Vagina (tissue), 2 donors: Measurements from ENCODE around the gene DCAF12L1. TPM values are rescaled to one million over a fixed set of nuclear protein-coding genes. Genes with fewer than 3 reads are reported as not detected.

Experiments
- DNase-seq, 2 donors: peaks; one replicate each; pipeline ENCODE4 v3.0.0-alpha.2; 2017; ENCODE audit errors: extremely low spot score in 2 of 2
- H3K27ac ChIP-seq: fragments of 200-600 bp; sonication (generic); one replicate; pipeline ENCODE4 v1.5.1; 2019
- H3K27me3 ChIP-seq: fragments of 200-600 bp; sonication (generic); one replicate; pipeline ENCODE4 v1.5.1; 2019
- H3K36me3 ChIP-seq, 2 donors: fragments of 200-600 bp; sonication (generic); one replicate each; pipeline ENCODE4 v1.5.1; 2017 to 2019
- H3K4me1 ChIP-seq: fragments of 200-600 bp; sonication (generic); one replicate; pipeline ENCODE4 v1.5.1; 2019
- H3K4me3 ChIP-seq, 2 donors: fragments of 200-600 bp; sonication (generic); 1 replicate in 1 of 2; 2 replicates in 1 of 2; pipeline ENCODE4 v1.5.1; 2016 to 2019
- H3K9me3 ChIP-seq: fragments of 200-600 bp; sonication (generic); one replicate; pipeline ENCODE4 v1.5.1; 2019
- CTCF ChIP-seq, 3 experiments: fragments of 450-650 bp in 2 of 3; fragments of 200-600 bp in 1 of 3; sonication (generic) in 1 of 3; IDR thresholded peaks; one replicate each; pipeline ENCODE4 v1.5.1; 2017 to 2019; ENCODE audit warnings: antibody characterized with exemption in 3 of 3, mild to moderate bottlenecking in 2 of 3, moderate library complexity in 2 of 3
- POLR2A ChIP-seq, 2 donors: fragments of 450-650 bp; IDR thresholded peaks; one replicate each; pipeline ENCODE4 v1.6.1; 2017; ENCODE audit warnings: antibody characterized with exemption in 2 of 2, mild to moderate bottlenecking in 2 of 2, moderate library complexity in 2 of 2
- POLR2AphosphoS5 ChIP-seq, 2 donors: sonication (generic); formaldehyde crosslinking; IDR thresholded peaks; one replicate each; pipeline ENCODE4 v1.9.0; 2017; ENCODE audit warnings: antibody characterized with exemption in 2 of 2, mild to moderate bottlenecking in 2 of 2, low read depth in 1 of 2; ENCODE audit not compliant: insufficient read depth in 1 of 2
- intact Hi-C: fragments of 100-400 bp; cut with DNase I; formaldehyde crosslinking; loops from one replicate; pipeline ENCODE4 v1.15.1; 2023
- small RNA-seq: library from RNA; depleted of rRNA; stranded (forward); fragments of <200 nt; gene quantifications from one replicate; pipeline ENCODE3, GENCODE V24; 2016
- total RNA-seq: library from RNA; depleted of rRNA; stranded (reverse); fragments of >200 nt; gene quantifications from one replicate; pipeline ENCODE4 v1.2.3, GENCODE V29; 2016

DCAF12L1 gene
- total RNA-seq, 1 donor from 2014 or later: not detected

- intact Hi-C loops: no loop called here
- H3K4me1 ChIP-seq: no peaks in the 10 kb centered on the region
- H3K27ac ChIP-seq: no peak overlapping the region
- H3K27me3 ChIP-seq: no peaks in the 10 kb centered on the region
- DNase-seq: no peak
- H3K36me3 ChIP-seq: no peaks in the 10 kb centered on the region
- H3K9me3 ChIP-seq: no peaks in the 10 kb centered on the region
- H3K4me3 ChIP-seq: no peak overlapping the region
- TF ChIP-seq POLR2AphosphoS5 (IDR thresholded peaks at IDR 0.05; ENCODE audit: insufficient read depth in 1 of 2, low read depth in 1 of 2) (no peak), CTCF (IDR thresholded peaks at IDR 0.05) (no peak), POLR2A (IDR thresholded peaks at IDR 0.05) (no peak)
These were observed 1.3 kb downstream of the DCAF12L1 start for GRCh38 chrX:126551306-126551705.

GRCh38 chrX:126550816-126551215, 1.8 kb downstream of the DCAF12L1 start:
- TF ChIP-seq POLR2AphosphoS5 (IDR thresholded peaks at IDR 0.05; ENCODE audit: insufficient read depth in 1 of 2, low read depth in 1 of 2): no peak
- no peak for TF ChIP-seq POLR2A (IDR thresholded peaks at IDR 0.05)
- no peak for TF ChIP-seq CTCF (IDR thresholded peaks at IDR 0.05)
- Histone ChIP-seq H3K27ac (no peak overlapping the region), H3K4me3 (no peak overlapping the region), H3K9me3 (no peaks in the 10 kb centered on the region), H3K27me3 (no peaks in the 10 kb centered on the region), H3K36me3 (no peaks in the 10 kb centered on the region), H3K4me1 (no peaks in the 10 kb centered on the region)
- intact Hi-C loops: no loop called here
- no peak for DNase-seq

GRCh38 chrX:126509923-126510322, 42.7 kb downstream of the DCAF12L1 start:
- Histone ChIP-seq H3K27ac (no peak overlapping the region), H3K9me3 (no peaks in the 10 kb centered on the region), H3K27me3 (no peaks in the 10 kb centered on the region), H3K4me3 (no peak overlapping the region), H3K36me3 (no peaks in the 10 kb centered on the region), H3K4me1 (no peaks in the 10 kb centered on the region)
- no peak for DNase-seq
- no peak for TF ChIP-seq POLR2A (IDR thresholded peaks at IDR 0.05)
- no peak for TF ChIP-seq POLR2AphosphoS5 (IDR thresholded peaks at IDR 0.05; ENCODE audit: insufficient read depth in 1 of 2, low read depth in 1 of 2)
- no peak for TF ChIP-seq CTCF (IDR thresholded peaks at IDR 0.05)
- intact Hi-C loops: no loop called here

Small RNA genes lying within 50 kb of the gene (small RNA-seq; reads per million reads assigned to genes)
- gene Z69908.1: not detected
